Keratinocyte (primary cell): ENCODE measurements around the gene SMC4. TPM values are rescaled to one million over a fixed set of nuclear protein-coding genes. Genes with fewer than 3 reads are reported as not detected.

ENCODE experiments used
- DNase-seq: peaks from one replicate; pipeline ENCODE4 v3.0.0-alpha.2; 2011; ENCODE audit warnings: low read depth, missing footprints, low spot score
- FAIRE-seq: peaks from 2 replicates; lab custom pipeline; 2011; peaks lifted over from hg19 to GRCh38; lab: Jason Lieb, UNC
- H2AFZ ChIP-seq: 2 replicates; pipeline ENCODE4 v1.6.0; 2012; ENCODE audit warnings: low read length, control low read depth, inconsistent platforms; ENCODE audit not compliant: control insufficient read depth
- H3K27ac ChIP-seq: 2 replicates; pipeline ENCODE4 v1.5.1; 2011; ENCODE audit warnings: low read length; ENCODE audit not compliant: control insufficient read depth, insufficient read depth
- H3K27me3 ChIP-seq: 3 replicates; pipeline ENCODE4 v1.6.0; 2011; ENCODE audit warnings: low read length; ENCODE audit not compliant: control insufficient read depth, insufficient read depth; ENCODE audit errors: extremely low read depth
- H3K36me3 ChIP-seq, 2 experiments: 2 replicates in 1 of 2; 3 replicates in 1 of 2; pipeline ENCODE4 v1.5.1; 2011; ENCODE audit warnings: low read length in 2 of 2, mild to moderate bottlenecking in 1 of 2; ENCODE audit not compliant: control insufficient read depth in 2 of 2, insufficient read depth in 2 of 2; ENCODE audit errors: extremely low read depth in 1 of 2
- H3K4me1 ChIP-seq: 3 replicates; pipeline ENCODE4 v1.5.1; 2011; ENCODE audit warnings: low read length; ENCODE audit not compliant: control insufficient read depth, insufficient read depth; ENCODE audit errors: extremely low read depth
- H3K4me2 ChIP-seq: 3 replicates; pipeline ENCODE4 v1.6.0; 2011; ENCODE audit warnings: low read depth, low read length; ENCODE audit not compliant: control insufficient read depth, insufficient read depth; ENCODE audit errors: extremely low read depth
- H3K4me3 ChIP-seq, 3 experiments: fragments of 200-600 bp in 1 of 3; sonication (generic) in 1 of 3; 2 replicates in 2 of 3; 3 replicates in 1 of 3; pipeline ENCODE4 v1.5.1; 2011 to 2016; ENCODE audit warnings: low read length in 3 of 3, mild to moderate bottlenecking in 3 of 3, control low read depth in 2 of 3, inconsistent platforms in 1 of 3, low read depth in 1 of 3, mixed read lengths in 1 of 3, mixed run types in 1 of 3, moderate library complexity in 1 of 3; ENCODE audit not compliant: control insufficient read depth in 2 of 3, insufficient read depth in 2 of 3; ENCODE audit errors: extremely low read depth in 1 of 3
- H3K79me2 ChIP-seq: 2 replicates; pipeline ENCODE4 v1.6.0; 2012; ENCODE audit warnings: low read length; ENCODE audit not compliant: control insufficient read depth, insufficient read depth
- H3K9ac ChIP-seq: 3 replicates; pipeline ENCODE4 v1.6.0; 2011; ENCODE audit warnings: low read length; ENCODE audit not compliant: control insufficient read depth, insufficient read depth; ENCODE audit errors: extremely low read depth
- H3K9me1 ChIP-seq: 3 replicates; pipeline ENCODE4 v1.6.0; 2011; ENCODE audit warnings: low read length; ENCODE audit not compliant: control insufficient read depth, insufficient read depth; ENCODE audit errors: extremely low read depth
- H3K9me3 ChIP-seq: 2 replicates; pipeline ENCODE4 v1.5.1; 2012; ENCODE audit warnings: low read depth, low read length; ENCODE audit not compliant: control insufficient read depth
- H4K20me1 ChIP-seq: 3 replicates; pipeline ENCODE4 v1.6.0; 2011; ENCODE audit warnings: low read length; ENCODE audit not compliant: control insufficient read depth, insufficient read depth; ENCODE audit errors: extremely low read depth
- CTCF ChIP-seq, 3 experiments: IDR thresholded peaks in 1 of 3; conservative IDR thresholded peaks in 1 of 3; optimal IDR thresholded peaks in 1 of 3; 2 replicates in 2 of 3; 3 replicates in 1 of 3; pipeline versions ENCODE3 to v1.5.1; 2011; ENCODE audit warnings: low read length in 3 of 3, mild to moderate bottlenecking in 3 of 3, moderate library complexity in 2 of 3, control low read depth in 1 of 3, inconsistent platforms in 1 of 3; ENCODE audit not compliant: insufficient read depth in 2 of 3; ENCODE audit errors: extremely low read depth in 1 of 3
- EZH2 ChIP-seq: IDR thresholded peaks from one replicate; pipeline ENCODE4 v1.6.1; 2012; ENCODE audit warnings: inconsistent platforms, mild to moderate bottlenecking, low read length, moderate library complexity
- dilution Hi-C: fragments of 300-500 bp; cut with MboI; formaldehyde crosslinking; loops from one replicate; pipeline ENCODE4 v1.7.0; 2020; ENCODE audit warnings: low sequenced_read_pairs; ENCODE audit not compliant: extremely low pct_ligation_motif_present
- polyA plus RNA-seq, 5 experiments: library from polyadenylated mRNA; depleted of rRNA in 3 of 5; stranded (reverse) in 3 of 5; stranded (forward) in 1 of 5; unstranded in 1 of 5; fragments of >200 nt; gene quantifications; 1 replicate in 1 of 5; 2 replicates in 3 of 5; 3 replicates in 1 of 5; pipeline versions ENCODE4 v1.2.1 to v1.2.3, GENCODE V29; 2011 to 2012; ENCODE audit warnings: missing spikeins in 2 of 5, low read depth in 1 of 5, low replicate concordance in 1 of 5

SMC4 gene
- polyA plus RNA-seq, 1 donor (not counting 4 experiments of a cell fraction or from before 2014, with no cell fraction given), result 45.2 TPM

GRCh38 chr3:160374472-160374871 lies 25.0 kb upstream of the SMC4 start:
- no peaks in the 10 kb centered on the region for H3K9me3 ChIP-seq
- H3K4me2 ChIP-seq, result no peak overlapping the region
- no peaks in the 10 kb centered on the region for H3K9me1 ChIP-seq
- no peaks in the 10 kb centered on the region for H3K4me1 ChIP-seq
- dilution Hi-C loops, result no loop called here
- peaks cover 0 to 3% of the 10 kb centered on the region in 2 experiments for H3K36me3 ChIP-seq
- DNase-seq (no peak), FAIRE-seq (no peak)
- no peaks in the 10 kb centered on the region for H4K20me1 ChIP-seq
- H3K27me3 ChIP-seq, result no peaks in the 10 kb centered on the region
- no peak overlapping the region for H3K27ac ChIP-seq
- H3K9ac ChIP-seq, result no peak overlapping the region
- no peak overlapping the region for H2AFZ ChIP-seq
- TF ChIP-seq EZH2, result no peak
- no peaks in the 10 kb centered on the region for H3K79me2 ChIP-seq
- no peak overlapping the region for H3K4me3 ChIP-seq

DNA sequence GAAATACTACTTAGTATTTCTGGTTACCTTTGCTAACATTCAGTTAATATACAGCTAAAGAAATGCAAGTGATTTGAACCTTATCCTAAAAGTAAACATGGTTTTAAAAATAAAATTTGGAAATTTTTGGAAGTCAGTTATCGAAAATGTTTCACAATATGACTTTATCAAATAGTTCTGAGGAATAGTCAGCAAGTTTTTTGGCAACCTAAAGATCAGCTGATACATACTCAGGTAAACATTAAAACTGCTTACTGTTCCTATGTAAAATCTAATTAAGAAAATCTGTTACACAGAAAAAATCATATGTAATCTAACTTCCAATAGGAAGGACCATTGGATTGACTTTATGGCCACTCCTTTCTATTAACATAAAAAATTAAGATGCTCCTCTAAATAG lies 24.5 kb upstream of the SMC4 start:
- TF ChIP-seq CTCF (optimal IDR thresholded peaks at IDR 0.05 in 1 of 3, IDR thresholded peaks at IDR 0.05 in 1 of 3, conservative IDR thresholded peaks at IDR 0.05 in 1 of 3; ENCODE audit: extremely low read depth in 1 of 3, insufficient read depth in 2 of 3, low read length in 3 of 3) (no peak), EZH2 (no peak)
- FAIRE-seq (no peak), DNase-seq (no peak)
- no peak overlapping the region for H3K4me3 ChIP-seq
- no peak overlapping the region for H3K9ac ChIP-seq
- H3K9me3 ChIP-seq, result no peaks in the 10 kb centered on the region
- H3K36me3 ChIP-seq, result peaks cover 0 to 3% of the 10 kb centered on the region in 2 experiments
- H2AFZ ChIP-seq, result no peak overlapping the region
- no peaks in the 10 kb centered on the region for H4K20me1 ChIP-seq
- H3K9me1 ChIP-seq, result no peaks in the 10 kb centered on the region
- H3K27ac ChIP-seq, result no peak overlapping the region
- H3K4me1 ChIP-seq, result no peaks in the 10 kb centered on the region
- dilution Hi-C loops, result no loop called here
- H3K27me3 ChIP-seq, result no peaks in the 10 kb centered on the region
- H3K79me2 ChIP-seq, result no peaks in the 10 kb centered on the region
- H3K4me2 ChIP-seq, result no peak overlapping the region

DNA sequence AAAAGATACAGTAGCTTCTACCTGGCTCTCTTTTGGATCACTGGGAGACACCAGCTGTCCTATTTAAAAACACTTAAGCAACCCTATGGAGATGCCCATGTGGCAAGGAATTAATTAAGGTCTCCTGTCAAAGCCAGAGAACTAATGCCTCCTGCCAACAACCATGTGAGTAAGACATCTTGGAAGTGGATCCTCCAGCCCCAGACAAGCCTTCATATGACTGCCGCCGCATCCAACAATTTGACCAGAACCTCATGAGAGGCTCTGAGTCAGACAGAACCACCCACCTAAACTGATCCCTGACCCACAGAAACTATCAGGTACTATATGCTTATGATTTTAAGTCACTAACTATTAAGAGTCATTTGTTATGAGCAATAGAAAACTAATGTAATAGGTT lies 22.8 kb upstream of the SMC4 start:
- H3K4me2 ChIP-seq, result no peak overlapping the region
- FAIRE-seq, result no peak
- peaks cover 0 to 3% of the 10 kb centered on the region in 2 experiments for H3K36me3 ChIP-seq
- no peaks in the 10 kb centered on the region for H3K9me3 ChIP-seq
- no peaks in the 10 kb centered on the region for H3K4me1 ChIP-seq
- no peak for DNase-seq
- H3K27me3 ChIP-seq, result no peaks in the 10 kb centered on the region
- no peaks in the 10 kb centered on the region for H3K9me1 ChIP-seq
- no peak overlapping the region for H2AFZ ChIP-seq
- H3K79me2 ChIP-seq, result no peaks in the 10 kb centered on the region
- H3K4me3 ChIP-seq, result no peak overlapping the region
- TF ChIP-seq EZH2 (no peak), CTCF (optimal IDR thresholded peaks at IDR 0.05 in 1 of 3, IDR thresholded peaks at IDR 0.05 in 1 of 3, conservative IDR thresholded peaks at IDR 0.05 in 1 of 3; ENCODE audit: extremely low read depth in 1 of 3, insufficient read depth in 2 of 3, low read length in 3 of 3) (no peak)
- H3K27ac ChIP-seq, result no peak overlapping the region
- dilution Hi-C loops, result no loop called here
- no peak overlapping the region for H3K9ac ChIP-seq
- no peaks in the 10 kb centered on the region for H4K20me1 ChIP-seq
